Fibroblast of mammary gland (primary cell): ENCODE measurements around the gene EIF4EBP2.
A peak's percentile ranks its signal among the peaks of the same experiment; 100 is the strongest.

Source experiments
- DNase-seq: peaks from one replicate; pipeline ENCODE4 v3.0.0-alpha.2; 2010; ENCODE audit warnings: low read depth
- H3K4me3 ChIP-seq: 2 replicates; pipeline ENCODE4 v1.5.1; 2011; ENCODE audit warnings: low read depth, mild to moderate bottlenecking, low read length, moderate library complexity; ENCODE audit not compliant: control insufficient read depth
- CTCF ChIP-seq: conservative IDR thresholded peaks from 2 replicates; pipeline ENCODE4 v1.5.1; 2011; ENCODE audit warnings: low read depth, low read length, inconsistent platforms; ENCODE audit not compliant: control insufficient read depth, insufficient read depth

The EIF4EBP2 gene

GRCh38 chr10:70378122-70378521 lies 25.8 kb upstream of the EIF4EBP2 start:
- peak; percentile 92 for DNase-seq
- no peak for TF ChIP-seq CTCF
- H3K4me3 ChIP-seq: no peak overlapping the region

GRCh38 chr10:70379581-70380176 lies 24.3 kb upstream of the EIF4EBP2 start:
- DNase-seq: peak; percentile 44
- TF ChIP-seq CTCF: peak; percentile 87
- no peak overlapping the region for H3K4me3 ChIP-seq

- H3K4me3 ChIP-seq: no peak overlapping the region
- no peak for TF ChIP-seq CTCF
- DNase-seq: no peak
Observed at GRCh38 chr10:70380350-70381135, 23.4 kb upstream of the EIF4EBP2 start.

GRCh38 chr10:70381471-70382421 lies 22.2 kb upstream of the EIF4EBP2 start:
- DNase-seq: no peak
- TF ChIP-seq CTCF: no peak
- peak overlapping the region; percentile 77 for H3K4me3 ChIP-seq

- no peak for DNase-seq
- no peak overlapping the region for H3K4me3 ChIP-seq
- TF ChIP-seq CTCF: no peak
Observed at GRCh38 chr10:70391654-70392053, 12.3 kb upstream of the EIF4EBP2 start.

GRCh38 chr10:70396140-70396539 lies 7.8 kb upstream of the EIF4EBP2 start:
- DNase-seq: no peak
- no peak for TF ChIP-seq CTCF
- H3K4me3 ChIP-seq: no peak overlapping the region
